ENCODE measurements around the gene NUBPL.

- no peak for TF ChIP-seq CTCF (IDR thresholded peaks at IDR 0.05; ENCODE audit: low read depth, low read length, poor library complexity, severe bottlenecking)
- no peak for TF ChIP-seq EZH2phosphoT487 (IDR thresholded peaks at IDR 0.05; ENCODE audit: borderline replicate concordance, low read length)
Measured at GRCh38 chr14:31726337-31726736, 165.1 kb downstream of the NUBPL start.

All from DOHH2 (cell line).